ENCODE data around the gene PITX3.
"Not testable (repeated sequence)": the region's sequence is repeated elsewhere in the genome, so short reads cannot be mapped to it uniquely, and the experiment has no call there.

Gene PITX3

DNA sequence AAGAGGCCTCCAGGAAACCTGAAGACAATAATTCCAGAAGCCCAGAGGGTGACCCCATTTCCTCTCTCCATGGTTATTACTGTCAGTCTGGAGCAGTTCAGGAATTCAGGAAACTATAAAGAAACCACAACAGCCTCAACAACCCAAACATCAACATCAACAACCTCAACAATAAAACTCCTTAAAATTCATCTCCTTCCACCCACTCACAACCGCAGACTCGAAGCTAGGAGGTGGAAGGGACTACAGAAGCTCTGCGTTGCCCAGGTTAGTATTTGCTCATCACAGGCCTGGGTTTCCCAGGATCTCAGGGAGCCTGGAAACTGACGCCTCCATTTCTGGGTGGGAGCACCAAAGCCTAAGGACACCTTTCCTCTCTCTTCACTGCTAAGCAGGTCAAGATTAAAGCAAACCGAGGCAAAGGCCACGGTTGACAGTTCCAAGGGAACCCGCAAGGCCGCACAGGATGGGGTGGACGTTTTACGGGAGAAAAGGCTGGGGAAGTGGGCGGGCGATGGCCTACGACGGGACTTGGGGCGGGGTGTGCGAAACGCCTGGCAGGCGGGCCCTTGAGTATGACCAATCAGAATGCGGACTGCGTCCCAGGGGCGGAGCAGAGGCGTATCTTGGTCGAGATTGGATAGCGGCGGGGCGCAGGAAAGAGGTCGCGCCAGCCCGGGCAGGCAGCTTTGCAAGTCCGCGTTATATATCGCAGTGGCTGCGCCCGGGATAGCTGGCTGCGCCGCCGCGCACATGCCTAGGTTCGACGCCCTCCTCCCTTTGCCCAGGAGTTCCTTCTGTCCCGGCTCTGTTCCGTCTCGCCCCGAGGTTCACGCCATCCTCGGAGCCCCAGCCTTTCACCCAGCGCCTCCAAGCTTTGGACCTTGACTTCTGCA is 15.4 kb downstream of the PITX3 start, which contains the start of gene ELOVL3:
Gene ELOVL3, plus strand, starts transcription at position 654 of the 896 bp plus-strand sequence. CDS start 250 bp downstream, outside the sequence.
- peak; percentile 78 for DNase-seq

DNA sequence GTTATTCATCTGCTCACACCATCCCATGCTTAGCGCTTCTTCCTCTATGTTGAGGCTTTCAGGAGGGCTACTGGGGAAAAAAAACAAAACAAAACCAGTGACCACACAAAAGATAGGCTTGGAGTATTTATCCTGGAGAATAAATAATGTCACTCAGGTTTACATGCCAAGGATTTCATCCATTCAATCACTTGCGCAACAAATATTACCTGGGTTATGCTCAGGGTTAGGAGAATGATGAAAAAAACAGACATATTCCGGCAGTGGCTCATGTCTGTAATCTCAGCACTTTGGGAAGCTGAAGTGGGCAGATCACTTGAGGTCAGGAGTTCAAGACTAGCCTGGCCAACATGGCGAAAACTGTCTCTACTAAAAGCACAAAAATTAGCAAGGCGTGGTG is 18.5 kb downstream of the PITX3 start:
- no peak for DNase-seq

- no peak for DNase-seq
Measured at GRCh38 chr10:102220612-102221011, 20.7 kb downstream of the PITX3 start.

- no peak for DNase-seq
Measured at GRCh38 chr10:102219370-102219769, 21.9 kb downstream of the PITX3 start.

DNA sequence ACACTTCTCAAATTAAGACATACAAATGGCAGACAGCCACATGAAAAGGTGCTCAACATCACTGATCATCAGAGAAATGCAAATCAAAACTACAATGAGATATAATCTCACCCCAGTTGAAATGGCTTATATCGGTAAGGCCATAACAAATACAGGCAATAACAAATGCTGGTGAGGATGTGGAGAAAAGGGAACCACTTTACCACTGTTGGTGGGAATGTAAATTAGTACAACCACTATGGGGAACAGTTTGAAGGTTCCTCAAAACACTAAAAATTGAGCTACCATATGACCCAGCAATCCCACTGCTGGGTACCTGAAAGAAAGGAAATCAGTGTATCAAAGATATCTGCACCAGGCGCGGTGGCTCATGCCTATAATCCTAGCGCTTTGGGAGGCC is 27.7 kb downstream of the PITX3 start:
- not testable (repeated sequence) for DNase-seq

GRCh38 chr10:102211615-102212299 is 29.6 kb downstream of the PITX3 start:
- DNase-seq = no peak

DNA sequence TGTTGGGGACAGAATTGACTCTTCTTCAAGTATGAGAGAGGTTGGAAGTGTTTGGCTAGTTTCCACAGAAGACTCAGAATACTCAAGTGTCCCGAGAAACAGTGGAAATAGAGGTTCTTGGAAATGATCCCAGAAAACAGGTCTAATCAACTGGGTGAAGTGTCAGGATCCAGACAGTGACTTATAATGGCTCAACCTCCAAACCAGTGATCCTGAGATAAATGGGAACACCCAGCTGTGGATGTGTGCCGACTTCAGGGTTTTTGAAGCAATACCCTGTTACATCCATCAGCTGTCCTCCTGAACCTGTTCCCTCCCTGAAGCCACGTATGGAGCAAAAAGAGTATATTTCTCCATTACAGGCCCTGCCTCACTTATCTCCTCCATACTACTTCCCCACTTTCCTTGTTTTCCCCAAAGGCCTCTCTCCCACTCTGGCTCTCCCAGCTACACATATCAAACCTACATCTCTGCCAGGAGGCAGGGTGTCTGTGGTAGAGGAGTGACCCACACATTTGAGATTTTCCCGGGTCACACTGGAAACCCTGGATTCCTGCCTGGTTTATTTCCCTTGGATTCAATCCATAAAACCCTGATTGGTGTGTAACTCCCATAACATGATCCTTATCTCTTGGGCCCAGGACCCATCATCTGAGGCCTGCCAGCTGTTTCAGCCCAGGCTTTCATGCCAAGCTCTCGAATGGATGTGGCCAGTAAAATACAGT is 32.8 kb downstream of the PITX3 start:
- DNase-seq = no peak

- DNase-seq = no peak
Measured at GRCh38 chr10:102202386-102202785, 38.9 kb downstream of the PITX3 start.

DNA sequence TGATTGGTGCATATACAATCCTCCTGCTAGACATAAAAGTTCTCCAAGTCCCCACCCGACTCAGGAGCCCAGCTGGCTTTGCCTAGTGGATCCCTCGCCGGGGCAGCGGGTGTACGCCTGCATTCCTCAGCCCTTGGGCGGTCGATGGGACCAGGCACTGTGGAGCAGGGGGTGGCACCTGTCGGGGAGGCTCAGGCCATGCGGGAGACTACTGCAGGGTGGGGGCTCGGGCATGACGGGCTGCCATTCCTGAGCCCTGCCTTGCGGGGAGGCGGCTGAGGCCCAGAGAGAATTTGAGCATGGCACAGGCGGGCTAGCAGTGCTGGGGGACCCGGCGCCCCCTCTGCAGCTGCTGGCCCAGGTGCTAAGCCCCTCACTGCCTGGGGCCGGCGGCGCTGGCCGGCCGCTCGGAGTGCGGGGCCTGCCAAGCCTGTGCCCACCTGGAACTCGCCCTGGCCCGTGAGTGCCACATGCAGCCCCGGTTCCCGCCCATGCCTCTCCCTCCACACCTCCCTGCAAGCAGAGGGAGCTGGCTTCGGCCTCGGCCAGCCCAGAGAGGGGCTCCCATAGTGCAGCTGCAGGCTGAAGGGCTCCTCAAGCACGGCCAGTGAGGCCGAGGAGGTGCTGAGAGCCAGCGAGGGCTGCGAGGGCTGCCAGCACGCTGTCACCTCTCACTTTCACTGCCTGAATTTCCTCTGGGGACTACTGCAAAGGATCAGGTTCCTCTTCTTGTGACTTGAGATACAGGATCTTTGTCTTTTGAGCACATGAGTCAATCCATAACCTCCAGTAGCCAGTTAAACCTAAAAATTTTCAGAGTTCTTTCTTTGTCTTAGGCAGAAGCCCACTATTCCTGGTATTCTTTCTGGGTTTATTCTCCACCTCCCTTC is 40.3 kb downstream of the PITX3 start:
- no peak for DNase-seq

GRCh38 chr10:102198027-102198426 is 43.3 kb downstream of the PITX3 start:
- no peak for DNase-seq

- no peak for DNase-seq
Measured at GRCh38 chr10:102196893-102197292, 44.4 kb downstream of the PITX3 start.

DNA sequence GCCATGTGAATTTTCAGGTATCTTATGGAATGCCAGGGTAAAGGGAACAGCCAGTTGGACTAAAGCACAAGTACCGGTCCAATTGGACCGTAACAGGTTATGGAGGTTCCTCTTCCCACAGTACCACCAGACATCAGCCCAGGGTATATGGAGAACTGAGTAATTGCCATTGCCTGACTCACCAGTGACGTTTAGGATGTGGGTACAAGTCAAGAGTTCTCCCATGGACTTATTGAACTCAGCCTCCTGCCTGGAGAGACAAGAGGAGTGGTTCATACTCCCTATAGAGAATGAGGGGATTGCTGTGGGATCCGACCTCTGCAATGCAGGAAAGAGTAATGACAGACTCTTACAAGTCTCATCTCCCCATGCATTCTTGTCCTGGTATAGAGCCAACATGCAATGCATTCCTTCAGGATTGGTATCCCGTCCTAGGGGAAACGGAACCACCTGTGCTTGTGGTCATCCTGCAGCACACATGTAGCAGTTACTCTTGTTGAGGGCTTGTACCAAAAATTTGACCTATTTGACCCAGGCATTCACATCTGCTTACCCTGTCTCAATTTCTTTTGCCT is 45.9 kb downstream of the PITX3 start:
- DNase-seq = no peak

- DNase-seq = no peak
Measured at GRCh38 chr10:102191956-102192355, 49.4 kb downstream of the PITX3 start.

GRCh38 chr10:102188941-102189898 is 52.1 kb downstream of the PITX3 start:
- not testable (repeated sequence) for DNase-seq

DNA sequence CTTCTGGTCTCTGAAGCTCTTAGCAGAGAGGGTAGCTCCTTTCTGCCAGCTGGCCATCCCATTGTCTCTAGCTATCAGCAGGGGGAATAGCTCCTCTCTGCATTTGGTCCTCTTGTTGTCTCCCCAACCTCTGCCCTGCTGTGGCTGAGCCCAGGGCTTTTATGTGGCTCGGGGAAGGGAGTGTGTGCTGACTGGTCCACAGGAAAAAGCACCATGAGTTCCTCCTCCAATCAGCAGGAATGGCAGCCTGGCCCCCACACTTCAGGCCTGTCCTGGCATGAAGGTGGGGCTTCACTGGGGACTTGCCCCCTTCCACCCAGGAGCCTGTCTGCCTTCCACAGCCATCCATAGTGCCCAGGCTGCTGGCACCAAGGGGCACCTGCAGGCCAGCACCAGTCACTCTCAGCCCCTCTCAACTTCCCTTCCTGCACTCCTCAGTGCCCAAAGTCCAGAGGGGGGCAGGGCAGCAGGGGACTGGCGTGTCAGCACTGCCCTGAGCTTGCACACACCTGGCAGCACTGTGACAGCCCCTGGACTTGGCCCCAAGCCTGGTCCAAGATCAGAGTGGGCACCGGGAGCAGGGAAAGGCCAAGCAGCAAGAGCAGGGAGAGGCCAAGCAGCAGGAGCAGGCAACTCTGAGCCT is 52.9 kb downstream of the PITX3 start:
- DNase-seq = no peak

DNA sequence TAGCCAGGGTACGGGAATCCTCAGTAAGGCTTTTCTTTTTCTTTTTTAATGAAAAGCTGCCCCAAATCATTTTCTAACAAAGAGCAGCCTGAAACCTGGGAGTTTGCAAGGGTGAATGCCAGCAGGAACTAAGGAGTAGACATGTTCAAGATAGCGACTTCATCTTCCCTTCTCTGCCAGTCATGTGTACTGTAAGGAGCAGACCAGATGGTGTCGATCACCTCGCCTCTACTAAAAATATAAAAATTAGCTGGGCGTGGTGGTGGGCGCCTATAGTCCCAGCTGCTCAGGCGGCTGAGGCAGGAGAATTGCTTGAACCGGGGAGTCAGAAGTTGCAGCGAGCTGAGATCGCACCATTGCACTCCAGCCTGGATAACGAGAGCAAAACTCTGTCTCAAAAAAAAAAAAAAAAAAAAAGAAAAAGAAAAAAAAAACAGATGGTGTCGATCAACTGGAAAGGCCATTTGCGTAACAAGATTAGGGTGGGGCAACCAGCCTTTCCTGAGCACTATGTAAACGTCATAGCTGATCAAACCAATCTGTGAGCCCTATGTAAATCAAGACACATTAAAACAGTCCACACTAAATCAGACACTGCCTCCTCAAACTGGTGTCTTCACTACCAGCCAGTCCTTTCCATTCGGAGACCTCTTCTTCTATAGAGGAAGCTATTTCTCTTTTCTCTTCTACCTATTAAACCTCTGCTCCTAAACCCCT is 55.3 kb downstream of the PITX3 start:
- DNase-seq = no peak

GRCh38 chr10:102185272-102185671 is 56.0 kb downstream of the PITX3 start:
- no peak for DNase-seq

GRCh38 chr10:102184606-102185005 is 56.7 kb downstream of the PITX3 start:
- no peak for DNase-seq
